ENCODE results near the gene ACVR2B. TPM values are rescaled to one million over a fixed set of nuclear protein-coding genes. Genes with fewer than 3 reads are reported as not detected.

ACVR2B gene
- total and polyA plus RNA-seq, 2 experiments from 2014 or later = 27.9 to 98.7 TPM

DNA sequence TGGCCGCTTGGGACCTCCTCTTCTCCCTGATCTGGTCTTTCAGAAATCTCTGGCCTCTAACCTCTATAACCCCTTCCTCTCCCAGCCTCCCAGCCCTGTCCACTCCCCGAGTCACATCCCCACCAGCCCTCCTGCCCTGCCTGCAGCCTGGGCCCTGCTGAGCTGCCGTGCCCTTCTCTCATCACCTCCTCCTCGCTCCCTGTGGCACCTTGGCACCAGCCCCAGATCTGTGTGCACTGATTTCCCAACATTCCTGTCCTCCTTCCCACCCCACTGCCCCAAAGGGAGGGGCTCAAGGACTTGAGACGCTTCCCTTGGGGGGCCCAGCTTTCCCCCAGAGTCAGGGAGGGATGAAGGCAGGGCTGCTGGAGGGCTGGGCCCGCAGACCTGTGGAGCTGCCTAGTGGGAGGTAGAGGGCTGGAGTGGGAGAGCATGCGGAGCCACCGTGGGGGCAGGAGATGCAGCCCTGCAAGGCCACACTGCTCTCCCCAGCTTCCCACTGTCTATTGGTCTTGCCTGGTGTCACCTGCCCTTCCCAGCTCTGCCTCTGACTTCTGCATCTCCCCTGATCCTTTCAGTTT is 85.2 kb downstream of the ACVR2B start:
- peaks cover 14% of the 10 kb centered on the region; the same call in 1 of the 2 replicates for H3K9me2 ChIP-seq (ENCODE audit: insufficient read depth)
- peaks cover 13% of the 10 kb centered on the region for H3K4me1 Mint-ChIP-seq
- no peak overlapping the region for H3K4me3 ChIP-seq
- H3K4me2 ChIP-seq = no peak overlapping the region
- H3K79me2 ChIP-seq (replicated peaks; ENCODE audit: insufficient read depth) = no peaks in the 10 kb centered on the region
- H3K9me3 Mint-ChIP-seq = peaks cover 16% of the 10 kb centered on the region
- no peak overlapping the region for H2AFZ ChIP-seq
- ATAC-seq = no peak
- no peaks in the 10 kb centered on the region; the same call in 1 of the 2 replicates for H3K4me1 ChIP-seq (ENCODE audit: insufficient read depth)
- H3K27me3 Mint-ChIP-seq (ENCODE audit: insufficient read depth, low read depth, poor library complexity) = peaks cover 6% of the 10 kb centered on the region
- no peaks in the 10 kb centered on the region for H4K20me1 ChIP-seq (replicated peaks; ENCODE audit: insufficient read depth)
- TF ChIP-seq JUNB (IDR thresholded peaks at IDR 0.05; ENCODE audit: unreplicated experiment) = no peak
- TF ChIP-seq, protein P1, sequence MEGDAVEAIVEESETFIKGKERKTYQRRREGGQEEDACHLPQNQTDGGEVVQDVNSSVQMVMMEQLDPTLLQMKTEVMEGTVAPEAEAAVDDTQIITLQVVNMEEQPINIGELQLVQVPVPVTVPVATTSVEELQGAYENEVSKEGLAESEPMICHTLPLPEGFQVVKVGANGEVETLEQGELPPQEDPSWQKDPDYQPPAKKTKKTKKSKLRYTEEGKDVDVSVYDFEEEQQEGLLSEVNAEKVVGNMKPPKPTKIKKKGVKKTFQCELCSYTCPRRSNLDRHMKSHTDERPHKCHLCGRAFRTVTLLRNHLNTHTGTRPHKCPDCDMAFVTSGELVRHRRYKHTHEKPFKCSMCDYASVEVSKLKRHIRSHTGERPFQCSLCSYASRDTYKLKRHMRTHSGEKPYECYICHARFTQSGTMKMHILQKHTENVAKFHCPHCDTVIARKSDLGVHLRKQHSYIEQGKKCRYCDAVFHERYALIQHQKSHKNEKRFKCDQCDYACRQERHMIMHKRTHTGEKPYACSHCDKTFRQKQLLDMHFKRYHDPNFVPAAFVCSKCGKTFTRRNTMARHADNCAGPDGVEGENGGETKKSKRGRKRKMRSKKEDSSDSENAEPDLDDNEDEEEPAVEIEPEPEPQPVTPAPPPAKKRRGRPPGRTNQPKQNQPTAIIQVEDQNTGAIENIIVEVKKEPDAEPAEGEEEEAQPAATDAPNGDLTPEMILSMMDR (conservative IDR thresholded peaks at IDR 0.05; ENCODE audit: low read depth in 2 of 2) = no peak
- no peak overlapping the region for H3K27ac Mint-ChIP-seq
- no peaks in the 10 kb centered on the region for H3K27me3 ChIP-seq (ENCODE audit: insufficient read depth)
- no peaks in the 10 kb centered on the region for H3F3A ChIP-seq (replicated peaks; ENCODE audit: low read depth)
- H3K36me3 Mint-ChIP-seq (ENCODE audit: low read depth) = peaks cover 24% of the 10 kb centered on the region
- H3K27ac ChIP-seq (ENCODE audit: low read depth) = no peak overlapping the region
- H3K36me3 ChIP-seq (ENCODE audit: insufficient read depth) = no peaks in the 10 kb centered on the region
- H3K4me3 Mint-ChIP-seq = no peak overlapping the region
- no peak for DNase-seq (ENCODE audit: low spot score)

DNA sequence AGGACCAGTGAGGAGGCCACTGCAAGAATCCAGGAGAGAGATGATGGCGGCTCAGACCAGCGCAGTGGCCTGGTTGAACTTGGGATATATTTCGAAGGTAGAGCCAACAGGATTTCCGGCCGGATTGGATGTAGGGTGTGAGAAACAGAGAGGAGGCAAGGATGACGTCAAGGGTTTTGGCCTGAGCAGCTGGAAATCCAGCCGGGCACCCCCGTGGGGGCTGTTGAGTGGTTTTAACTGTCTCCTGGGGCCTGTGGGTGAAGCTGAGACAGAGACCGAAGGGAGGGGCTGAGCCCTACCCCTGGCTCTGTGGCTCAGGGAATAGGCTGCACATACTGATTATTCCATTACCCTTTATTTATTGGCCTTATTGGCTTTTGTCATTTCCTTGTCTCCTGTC is 88.1 kb downstream of the ACVR2B start:
- Histone ChIP-seq H3K4me1 (ENCODE audit: insufficient read depth) (no peaks in the 10 kb centered on the region; the same call in 1 of the 2 replicates), H4K20me1 (replicated peaks; ENCODE audit: insufficient read depth) (no peaks in the 10 kb centered on the region), H3K4me3 (no peak overlapping the region), H3K79me2 (replicated peaks; ENCODE audit: insufficient read depth) (no peaks in the 10 kb centered on the region), H3K4me2 (no peak overlapping the region), H3K27ac (ENCODE audit: low read depth) (no peak overlapping the region), H3K27me3 (ENCODE audit: insufficient read depth) (no peaks in the 10 kb centered on the region), H3F3A (replicated peaks; ENCODE audit: low read depth) (no peaks in the 10 kb centered on the region), H3K9me2 (ENCODE audit: insufficient read depth) (0 out of 2 replicates have a peak, but pooled peaks cover 6% of the 10 kb centered on the region), H3K36me3 (ENCODE audit: insufficient read depth) (no peaks in the 10 kb centered on the region), H2AFZ (no peak overlapping the region)
- peaks cover 5% of the 10 kb centered on the region; the same call in 1 of the 3 replicates for H3K36me3 Mint-ChIP-seq (ENCODE audit: low read depth)
- peaks cover 12% of the 10 kb centered on the region for H3K4me1 Mint-ChIP-seq
- ATAC-seq (no peak), DNase-seq (ENCODE audit: low spot score) (no peak)
- no peak overlapping the region for H3K27ac Mint-ChIP-seq
- no peak overlapping the region for H3K4me3 Mint-ChIP-seq
- peaks cover 4% of the 10 kb centered on the region for H3K27me3 Mint-ChIP-seq (ENCODE audit: insufficient read depth, low read depth, poor library complexity)
- no peaks in the 10 kb centered on the region; the same call in 2 of the 3 replicates for H3K9me3 Mint-ChIP-seq
- TF ChIP-seq POLR2AphosphoS5 (IDR thresholded peaks at IDR 0.05; ENCODE audit: low read depth) (no peak), STAT1 (IDR thresholded peaks at IDR 0.05; ENCODE audit: unreplicated experiment) (no peak), NANOG (IDR thresholded peaks at IDR 0.05; ENCODE audit: borderline replicate concordance) (no peak), ZNF331 (CRISPR knock-in tag; IDR thresholded peaks at IDR 0.05; ENCODE audit: low read depth) (no peak), ZNF114 (CRISPR knock-in tag; IDR thresholded peaks at IDR 0.05) (no peak), CREB1 (CRISPR knock-in tag; IDR thresholded peaks at IDR 0.05; ENCODE audit: low read depth) (no peak), EZH2 (IDR thresholded peaks at IDR 0.05; ENCODE audit: low read depth, unreplicated experiment) (no peak)
- TF ChIP-seq, protein P2, sequence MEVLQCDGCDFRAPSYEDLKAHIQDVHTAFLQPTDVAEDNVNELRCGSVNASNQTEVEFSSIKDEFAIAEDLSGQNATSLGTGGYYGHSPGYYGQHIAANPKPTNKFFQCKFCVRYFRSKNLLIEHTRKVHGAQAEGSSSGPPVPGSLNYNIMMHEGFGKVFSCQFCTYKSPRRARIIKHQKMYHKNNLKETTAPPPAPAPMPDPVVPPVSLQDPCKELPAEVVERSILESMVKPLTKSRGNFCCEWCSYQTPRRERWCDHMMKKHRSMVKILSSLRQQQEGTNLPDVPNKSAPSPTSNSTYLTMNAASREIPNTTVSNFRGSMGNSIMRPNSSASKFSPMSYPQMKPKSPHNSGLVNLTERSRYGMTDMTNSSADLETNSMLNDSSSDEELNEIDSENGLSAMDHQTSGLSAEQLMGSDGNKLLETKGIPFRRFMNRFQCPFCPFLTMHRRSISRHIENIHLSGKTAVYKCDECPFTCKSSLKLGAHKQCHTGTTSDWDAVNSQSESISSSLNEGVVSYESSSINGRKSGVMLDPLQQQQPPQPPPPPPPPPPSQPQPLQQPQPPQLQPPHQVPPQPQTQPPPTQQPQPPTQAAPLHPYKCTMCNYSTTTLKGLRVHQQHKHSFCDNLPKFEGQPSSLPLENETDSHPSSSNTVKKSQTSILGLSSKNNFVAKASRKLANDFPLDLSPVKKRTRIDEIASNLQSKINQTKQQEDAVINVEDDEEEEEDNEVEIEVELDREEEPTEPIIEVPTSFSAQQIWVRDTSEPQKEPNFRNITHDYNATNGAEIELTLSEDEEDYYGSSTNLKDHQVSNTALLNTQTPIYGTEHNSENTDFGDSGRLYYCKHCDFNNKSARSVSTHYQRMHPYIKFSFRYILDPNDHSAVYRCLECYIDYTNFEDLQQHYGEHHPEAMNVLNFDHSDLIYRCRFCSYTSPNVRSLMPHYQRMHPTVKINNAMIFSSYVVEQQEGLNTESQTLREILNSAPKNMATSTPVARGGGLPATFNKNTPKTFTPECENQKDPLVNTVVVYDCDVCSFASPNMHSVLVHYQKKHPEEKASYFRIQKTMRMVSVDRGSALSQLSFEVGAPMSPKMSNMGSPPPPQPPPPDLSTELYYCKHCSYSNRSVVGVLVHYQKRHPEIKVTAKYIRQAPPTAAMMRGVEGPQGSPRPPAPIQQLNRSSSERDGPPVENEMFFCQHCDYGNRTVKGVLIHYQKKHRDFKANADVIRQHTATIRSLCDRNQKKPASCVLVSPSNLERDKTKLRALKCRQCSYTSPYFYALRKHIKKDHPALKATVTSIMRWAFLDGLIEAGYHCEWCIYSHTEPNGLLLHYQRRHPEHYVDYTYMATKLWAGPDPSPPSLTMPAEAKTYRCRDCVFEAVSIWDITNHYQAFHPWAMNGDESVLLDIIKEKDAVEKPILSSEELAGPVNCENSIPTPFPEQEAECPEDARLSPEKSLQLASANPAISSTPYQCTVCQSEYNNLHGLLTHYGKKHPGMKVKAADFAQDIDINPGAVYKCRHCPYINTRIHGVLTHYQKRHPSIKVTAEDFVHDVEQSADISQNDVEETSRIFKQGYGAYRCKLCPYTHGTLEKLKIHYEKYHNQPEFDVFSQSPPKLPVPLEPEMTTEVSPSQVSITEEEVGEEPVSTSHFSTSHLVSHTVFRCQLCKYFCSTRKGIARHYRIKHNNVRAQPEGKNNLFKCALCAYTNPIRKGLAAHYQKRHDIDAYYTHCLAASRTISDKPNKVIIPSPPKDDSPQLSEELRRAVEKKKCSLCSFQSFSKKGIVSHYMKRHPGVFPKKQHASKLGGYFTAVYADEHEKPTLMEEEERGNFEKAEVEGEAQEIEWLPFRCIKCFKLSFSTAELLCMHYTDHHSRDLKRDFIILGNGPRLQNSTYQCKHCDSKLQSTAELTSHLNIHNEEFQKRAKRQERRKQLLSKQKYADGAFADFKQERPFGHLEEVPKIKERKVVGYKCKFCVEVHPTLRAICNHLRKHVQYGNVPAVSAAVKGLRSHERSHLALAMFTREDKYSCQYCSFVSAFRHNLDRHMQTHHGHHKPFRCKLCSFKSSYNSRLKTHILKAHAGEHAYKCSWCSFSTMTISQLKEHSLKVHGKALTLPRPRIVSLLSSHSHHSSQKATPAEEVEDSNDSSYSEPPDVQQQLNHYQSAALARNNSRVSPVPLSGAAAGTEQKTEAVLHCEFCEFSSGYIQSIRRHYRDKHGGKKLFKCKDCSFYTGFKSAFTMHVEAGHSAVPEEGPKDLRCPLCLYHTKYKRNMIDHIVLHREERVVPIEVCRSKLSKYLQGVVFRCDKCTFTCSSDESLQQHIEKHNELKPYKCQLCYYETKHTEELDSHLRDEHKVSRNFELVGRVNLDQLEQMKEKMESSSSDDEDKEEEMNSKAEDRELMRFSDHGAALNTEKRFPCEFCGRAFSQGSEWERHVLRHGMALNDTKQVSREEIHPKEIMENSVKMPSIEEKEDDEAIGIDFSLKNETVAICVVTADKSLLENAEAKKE (CRISPR knock-in tag; IDR thresholded peaks at IDR 0.05) = no peak
- TF ChIP-seq, protein P3, sequence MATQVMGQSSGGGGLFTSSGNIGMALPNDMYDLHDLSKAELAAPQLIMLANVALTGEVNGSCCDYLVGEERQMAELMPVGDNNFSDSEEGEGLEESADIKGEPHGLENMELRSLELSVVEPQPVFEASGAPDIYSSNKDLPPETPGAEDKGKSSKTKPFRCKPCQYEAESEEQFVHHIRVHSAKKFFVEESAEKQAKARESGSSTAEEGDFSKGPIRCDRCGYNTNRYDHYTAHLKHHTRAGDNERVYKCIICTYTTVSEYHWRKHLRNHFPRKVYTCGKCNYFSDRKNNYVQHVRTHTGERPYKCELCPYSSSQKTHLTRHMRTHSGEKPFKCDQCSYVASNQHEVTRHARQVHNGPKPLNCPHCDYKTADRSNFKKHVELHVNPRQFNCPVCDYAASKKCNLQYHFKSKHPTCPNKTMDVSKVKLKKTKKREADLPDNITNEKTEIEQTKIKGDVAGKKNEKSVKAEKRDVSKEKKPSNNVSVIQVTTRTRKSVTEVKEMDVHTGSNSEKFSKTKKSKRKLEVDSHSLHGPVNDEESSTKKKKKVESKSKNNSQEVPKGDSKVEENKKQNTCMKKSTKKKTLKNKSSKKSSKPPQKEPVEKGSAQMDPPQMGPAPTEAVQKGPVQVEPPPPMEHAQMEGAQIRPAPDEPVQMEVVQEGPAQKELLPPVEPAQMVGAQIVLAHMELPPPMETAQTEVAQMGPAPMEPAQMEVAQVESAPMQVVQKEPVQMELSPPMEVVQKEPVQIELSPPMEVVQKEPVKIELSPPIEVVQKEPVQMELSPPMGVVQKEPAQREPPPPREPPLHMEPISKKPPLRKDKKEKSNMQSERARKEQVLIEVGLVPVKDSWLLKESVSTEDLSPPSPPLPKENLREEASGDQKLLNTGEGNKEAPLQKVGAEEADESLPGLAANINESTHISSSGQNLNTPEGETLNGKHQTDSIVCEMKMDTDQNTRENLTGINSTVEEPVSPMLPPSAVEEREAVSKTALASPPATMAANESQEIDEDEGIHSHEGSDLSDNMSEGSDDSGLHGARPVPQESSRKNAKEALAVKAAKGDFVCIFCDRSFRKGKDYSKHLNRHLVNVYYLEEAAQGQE (IDR thresholded peaks at IDR 0.05; ENCODE audit: unreplicated experiment) = no peak
